HAP-1 (cell line): ENCODE measurements around the gene FSCN2.

Source experiments
- DNase-seq, 2 experiments: peaks; one replicate each; pipeline ENCODE4 v3.0.0-alpha.2; 2016 to 2020; ENCODE audit warnings: low spot score in 2 of 2
- H3K27me3 ChIP-seq: fragments of 250-450 bp; sonication (Bioruptor Pico); 2 replicates; pipeline ENCODE4 v1.5.1; 2020; ENCODE audit warnings: low read depth, mild to moderate bottlenecking, moderate library complexity
- H3K36me3 ChIP-seq: fragments of 250-450 bp; sonication (Bioruptor Pico); replicated peaks from 2 replicates; pipeline ENCODE4 v1.5.1; 2020; ENCODE audit warnings: mild to moderate bottlenecking
- H3K4me1 ChIP-seq: fragments of 250-450 bp; sonication (Bioruptor Pico); 2 replicates; pipeline ENCODE4 v1.5.1; 2020; ENCODE audit warnings: mild to moderate bottlenecking
- H3K4me3 ChIP-seq: fragments of 250-450 bp; sonication (Bioruptor Pico); 2 replicates; pipeline ENCODE4 v1.5.1; 2020; ENCODE audit warnings: mild to moderate bottlenecking, moderate library complexity
- H3K9me3 ChIP-seq: fragments of 250-450 bp; sonication (Bioruptor Pico); 2 replicates; pipeline ENCODE4 v1.5.1; 2020; ENCODE audit warnings: mild to moderate bottlenecking, moderate library complexity
- in situ Hi-C: fragments of 300-500 bp; cut with MboI; formaldehyde crosslinking; loops from 3 replicates; pipeline ENCODE4 v1.14.3; 2020; ENCODE audit warnings: low sequenced_read_pairs, inconsistent platforms, mixed read lengths

Gene FSCN2

GRCh38 chr17:81498953-81499600 lies 29.1 kb upstream of the FSCN2 start:
- H3K4me1 ChIP-seq: no peaks in the 10 kb centered on the region
- DNase-seq: no peak
- H3K36me3 ChIP-seq: no peaks in the 10 kb centered on the region
- in situ Hi-C loops: no loop called here
- H3K4me3 ChIP-seq: no peak overlapping the region
- no peaks in the 10 kb centered on the region for H3K9me3 ChIP-seq
- H3K27me3 ChIP-seq: no peaks in the 10 kb centered on the region

DNA sequence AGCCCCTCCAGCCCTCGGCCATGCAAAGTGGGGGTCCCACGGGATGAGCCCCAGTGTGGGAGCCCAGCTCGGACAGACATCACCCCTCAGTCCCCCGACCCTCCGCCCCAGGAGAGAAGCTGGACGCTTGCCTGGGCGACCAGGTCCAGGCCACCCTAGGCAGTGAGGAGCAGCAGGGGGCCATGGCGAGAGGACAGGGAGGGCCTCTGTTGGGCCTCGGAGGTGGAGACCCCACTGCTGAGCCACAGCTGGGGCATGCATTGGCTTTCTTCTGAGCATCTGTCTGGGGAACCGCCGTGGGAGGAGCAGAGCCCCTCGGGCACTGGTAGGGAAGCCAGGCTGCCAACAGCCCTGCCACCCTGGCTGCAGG lies 28.6 kb upstream of the FSCN2 start:
- no peaks in the 10 kb centered on the region for H3K9me3 ChIP-seq
- no peaks in the 10 kb centered on the region for H3K27me3 ChIP-seq
- H3K4me1 ChIP-seq: no peaks in the 10 kb centered on the region
- DNase-seq: no peak
- in situ Hi-C loops: no loop called here
- H3K4me3 ChIP-seq: no peak overlapping the region
- H3K36me3 ChIP-seq: no peaks in the 10 kb centered on the region

DNA sequence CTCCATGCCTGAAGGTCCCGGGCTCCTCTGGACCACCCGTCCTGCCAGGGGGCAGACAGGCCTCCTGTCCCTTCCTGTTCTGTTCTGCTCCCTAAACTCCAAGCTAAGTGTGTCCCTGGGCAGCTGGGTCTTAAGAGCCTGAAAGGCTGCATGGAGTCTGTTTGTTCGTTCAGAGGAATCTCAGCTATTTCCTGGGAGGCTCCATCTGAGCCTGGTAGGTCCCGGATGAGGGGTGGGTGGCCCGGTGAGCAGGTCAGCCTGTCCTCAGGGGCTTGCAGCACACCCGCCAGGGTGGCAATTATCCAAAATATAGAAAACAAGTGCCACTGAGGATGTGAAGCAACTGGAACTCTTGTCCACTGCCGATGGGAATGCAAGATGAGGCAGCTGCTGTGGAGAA lies 28.1 kb upstream of the FSCN2 start:
- no peak overlapping the region for H3K4me3 ChIP-seq
- in situ Hi-C loops: no loop called here
- no peaks in the 10 kb centered on the region for H3K27me3 ChIP-seq
- no peaks in the 10 kb centered on the region for H3K36me3 ChIP-seq
- no peak for DNase-seq
- no peaks in the 10 kb centered on the region for H3K9me3 ChIP-seq
- no peaks in the 10 kb centered on the region for H3K4me1 ChIP-seq

- H3K27me3 ChIP-seq: no peaks in the 10 kb centered on the region
- in situ Hi-C loops: no loop called here
- no peak for DNase-seq
These were observed 25.6 kb upstream of the FSCN2 start for GRCh38 chr17:81502471-81503017.

GRCh38 chr17:81503619-81504018 lies 24.6 kb upstream of the FSCN2 start:
- no peak overlapping the region for H3K4me3 ChIP-seq
- H3K4me1 ChIP-seq: 0 out of 2 replicates have a peak, but pooled peaks cover 2% of the 10 kb centered on the region
- no peaks in the 10 kb centered on the region for H3K9me3 ChIP-seq
- no peaks in the 10 kb centered on the region for H3K27me3 ChIP-seq
- H3K36me3 ChIP-seq: peaks cover 2% of the 10 kb centered on the region
- in situ Hi-C loops: no loop called here
- DNase-seq: no peak

More at GRCh38 chr17:81502471-81503017, 25.6 kb upstream of the FSCN2 start:
- no peaks in the 10 kb centered on the region for H3K4me1 ChIP-seq
- H3K9me3 ChIP-seq: no peaks in the 10 kb centered on the region
- H3K4me3 ChIP-seq: no peak overlapping the region
- H3K36me3 ChIP-seq: no peaks in the 10 kb centered on the region

GRCh38 chr17:81508639-81509206 lies 19.5 kb upstream of the FSCN2 start:
- no peaks in the 10 kb centered on the region for H3K9me3 ChIP-seq
- DNase-seq: peak; percentile 37 to 54
- in situ Hi-C loops: no loop called here
- peak overlapping the region; percentile 72 for H3K4me3 ChIP-seq
- H3K27me3 ChIP-seq: no peaks in the 10 kb centered on the region
- H3K36me3 ChIP-seq: peaks cover 41% of the 10 kb centered on the region
- H3K4me1 ChIP-seq: peaks cover 7% of the 10 kb centered on the region

DNA sequence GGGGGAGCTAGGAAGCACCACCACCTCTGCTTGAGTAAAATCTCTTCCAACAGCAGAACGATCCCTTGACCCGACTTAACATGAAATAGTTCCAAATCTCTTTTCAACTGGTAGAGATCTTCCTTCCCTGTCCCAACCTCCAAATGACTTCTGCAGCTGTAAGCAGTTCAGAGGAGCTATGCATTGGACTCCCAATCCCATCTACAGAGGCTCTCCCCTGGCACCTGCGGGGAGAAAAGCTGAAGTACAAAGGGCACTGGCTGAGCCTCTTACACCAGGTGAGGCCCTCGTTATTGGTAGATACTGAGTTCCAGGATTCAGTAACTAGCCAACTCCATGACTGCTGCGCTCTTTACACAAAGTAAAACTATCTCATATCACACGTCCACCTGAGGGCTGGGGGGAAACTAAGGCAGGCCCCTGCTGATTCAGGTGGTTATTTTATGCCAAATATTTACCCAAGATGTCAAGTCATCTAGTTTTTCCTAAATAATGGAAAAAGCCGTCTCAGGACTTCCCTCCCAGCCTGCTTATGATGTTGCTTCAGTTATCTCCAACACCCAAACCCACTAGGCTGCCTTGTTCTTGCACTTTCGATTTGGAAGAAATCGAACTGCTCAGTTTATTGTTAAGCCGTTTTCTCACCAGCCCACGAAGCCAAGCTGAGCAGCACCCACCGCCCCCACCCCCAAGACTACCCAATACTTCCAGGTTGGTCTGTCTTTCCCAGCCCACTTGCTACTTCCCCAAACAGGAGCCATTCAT lies 18.8 kb upstream of the FSCN2 start:
- H3K9me3 ChIP-seq: no peaks in the 10 kb centered on the region
- DNase-seq: peak; percentile 36 to 53
- no peaks in the 10 kb centered on the region for H3K27me3 ChIP-seq
- peak overlapping the region; percentile 72 for H3K4me3 ChIP-seq
- in situ Hi-C loops: no loop called here
- H3K36me3 ChIP-seq: peaks cover 41% of the 10 kb centered on the region
- peaks cover 11% of the 10 kb centered on the region for H3K4me1 ChIP-seq

DNA sequence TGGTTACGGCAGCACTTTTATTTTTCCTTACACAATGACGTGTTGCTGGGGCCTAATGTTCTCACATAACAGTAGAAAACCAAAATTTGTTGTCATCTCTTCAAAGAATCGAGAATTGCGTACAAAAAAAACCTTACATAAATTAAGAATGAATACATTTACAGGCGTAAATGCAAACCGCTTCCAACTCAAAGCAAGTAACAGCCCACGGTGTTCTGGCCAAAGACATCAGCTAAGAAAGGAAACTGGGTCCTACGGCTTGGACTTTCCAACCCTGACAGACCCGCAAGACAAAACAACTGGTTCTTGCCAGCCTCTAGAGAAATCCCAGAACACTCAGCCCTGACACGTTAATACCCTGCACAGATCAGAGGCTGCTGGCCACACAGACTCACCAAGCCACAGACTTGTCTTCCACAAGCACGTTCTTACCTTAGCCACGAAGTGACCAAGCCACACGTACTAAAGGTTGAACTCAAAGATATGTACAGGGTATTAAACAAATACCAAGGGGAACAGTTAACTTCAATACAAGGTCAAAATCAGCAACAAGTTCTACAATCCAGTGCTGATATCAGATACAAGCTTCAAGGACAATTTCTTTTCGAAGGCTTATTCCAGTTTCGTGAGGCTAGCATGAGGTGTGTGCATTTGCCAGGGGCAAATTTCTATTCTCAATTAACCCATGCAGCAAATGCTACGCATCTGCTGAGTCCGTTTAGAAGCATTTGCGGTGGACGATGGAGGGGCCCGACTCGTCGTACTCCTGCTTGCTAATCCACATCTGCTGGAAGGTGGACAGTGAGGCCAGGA lies 18.0 kb upstream of the FSCN2 start:
- Histone ChIP-seq H3K4me3 (peak overlapping the region; percentile 72), H3K9me3 (no peaks in the 10 kb centered on the region), H3K36me3 (peaks cover 41% of the 10 kb centered on the region), H3K4me1 (peaks cover 11% of the 10 kb centered on the region), H3K27me3 (no peaks in the 10 kb centered on the region)
- in situ Hi-C loops: no loop called here
- no peak for DNase-seq

GRCh38 chr17:81510785-81511553 lies 17.2 kb upstream of the FSCN2 start:
- Histone ChIP-seq H3K9me3 (no peaks in the 10 kb centered on the region), H3K4me3 (peak overlapping the region; percentile 72), H3K36me3 (peaks cover 41% of the 10 kb centered on the region), H3K27me3 (no peaks in the 10 kb centered on the region), H3K4me1 (peaks cover 11% of the 10 kb centered on the region)
- in situ Hi-C loops: no loop called here
- DNase-seq: peak in 1 of 2 experiments; percentile 47

- Histone ChIP-seq H3K4me1 (peaks cover 11% of the 10 kb centered on the region), H3K4me3 (peak overlapping the region; percentile 72), H3K36me3 (peaks cover 41% of the 10 kb centered on the region), H3K9me3 (no peaks in the 10 kb centered on the region), H3K27me3 (no peaks in the 10 kb centered on the region)
- in situ Hi-C loops: no loop called here
- DNase-seq: no peak
These were observed 16.7 kb upstream of the FSCN2 start for GRCh38 chr17:81511554-81511803.

DNA sequence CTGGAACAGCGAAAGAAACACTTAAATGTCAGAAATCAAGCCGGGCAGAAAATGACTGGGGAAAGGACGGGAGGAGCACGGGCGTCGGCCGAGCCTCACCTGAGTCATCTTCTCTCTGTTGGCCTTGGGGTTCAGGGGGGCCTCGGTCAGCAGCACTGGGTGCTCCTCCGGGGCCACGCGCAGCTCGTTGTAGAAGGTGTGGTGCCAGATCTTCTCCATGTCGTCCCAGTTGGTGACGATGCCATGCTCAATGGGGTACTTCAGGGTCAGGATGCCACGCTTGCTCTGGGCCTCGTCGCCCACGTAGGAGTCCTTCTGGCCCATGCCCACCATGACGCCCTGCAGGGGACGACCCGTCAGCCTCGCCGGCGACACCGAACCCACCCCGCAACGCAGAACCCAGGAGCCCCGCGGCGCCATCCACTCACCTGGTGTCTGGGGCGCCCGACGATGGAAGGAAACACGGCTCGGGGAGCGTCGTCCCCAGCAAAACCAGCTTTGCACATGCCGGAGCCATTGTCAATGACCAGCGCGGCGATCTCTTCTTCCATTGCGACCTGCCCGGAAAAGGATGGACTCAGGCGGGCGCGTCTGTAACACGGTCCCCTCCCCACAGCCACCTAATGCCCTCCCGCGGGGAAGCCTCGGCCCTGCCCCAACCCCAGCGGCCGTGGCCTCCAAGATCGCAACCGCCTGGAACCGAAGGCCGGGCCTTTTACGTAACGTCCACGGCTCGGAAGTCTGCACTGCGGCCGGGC lies 16.2 kb upstream of the FSCN2 start:
- DNase-seq: peak in 1 of 2 experiments; percentile 48

GRCh38 chr17:81512562-81513371 lies 15.4 kb upstream of the FSCN2 start, which contains the start of gene ACTG1:
Gene ACTG1, minus strand, starts transcription at chr17:81512799. Its CDS starts 445 bp downstream, at chr17:81512354.
- Histone ChIP-seq H3K4me3 (peak within 1 kb of the TSS; percentile 72), H3K4me1 (peaks cover 11% of the 10 kb centered on the region), H3K9me3 (no peaks in the 10 kb centered on the region), H3K27me3 (no peaks in the 10 kb centered on the region), H3K36me3 (peaks cover 41% of the 10 kb centered on the region)
- DNase-seq: peak; percentile 86 to 93
- in situ Hi-C loops: no loop called here

More for the DNA sequence above, 16.2 kb upstream of the FSCN2 start:
- H3K36me3 ChIP-seq: peaks cover 41% of the 10 kb centered on the region
- no peaks in the 10 kb centered on the region for H3K27me3 ChIP-seq
- peak overlapping the region; percentile 72 for H3K4me3 ChIP-seq
- H3K9me3 ChIP-seq: no peaks in the 10 kb centered on the region
- in situ Hi-C loops: no loop called here
- peaks cover 11% of the 10 kb centered on the region for H3K4me1 ChIP-seq
